IMR-90 (cell line): Measurements from ENCODE around the gene MBNL3. TPM values are rescaled to one million over a fixed set of nuclear protein-coding genes. Genes with fewer than 3 reads are reported as not detected.

Source experiments
- ATAC-seq: fragments of 200-7000 bp; cut with Tn5 transposase; 2 replicates; pipeline ENCODE4 v1.9.1; 2020; ENCODE audit warnings: low read depth, mild to moderate bottlenecking, moderate library complexity
- BruUV-seq: library from RNA; stranded (reverse); fragments of 400-500 nt; replicated peaks from 2 replicates; lab custom pipeline; 2021; lab: Mats Ljungman, UMichigan
- CTCF ChIA-PET: fragments of 300-600 bp; formaldehyde crosslinking; extraction: SDS; loops from one replicate; lab custom pipeline; 2021; ENCODE audit warnings: antibody characterized with exemption; lab: Yijun Ruan, JAX
- POLR2A ChIA-PET: fragments of 300-600 bp; sonication (Branson Sonifier 250); formaldehyde crosslinking; loops from one replicate; lab custom pipeline; 2022; ENCODE audit warnings: antibody characterized with exemption; ENCODE audit not compliant: unreplicated experiment; lab: Charles Lee
- DNase-seq: peaks from one replicate; pipeline ENCODE4 v3.0.0; 2013
- H2AFZ ChIP-seq: replicated peaks from 2 replicates; pipeline ENCODE3; 2013; ENCODE audit warnings: low read length, mild to moderate bottlenecking; ENCODE audit not compliant: poor library complexity
- H2AK5ac ChIP-seq: 2 replicates; pipeline ENCODE4 v1.6.1; 2013; ENCODE audit warnings: low read depth, low read length, inconsistent platforms
- H2AK9ac ChIP-seq: replicated peaks from 2 replicates; pipeline ENCODE3; 2013; ENCODE audit warnings: mild to moderate bottlenecking, low read depth, low read length, moderate library complexity; ENCODE audit not compliant: poor library complexity
- H2BK120ac ChIP-seq: 2 replicates; pipeline ENCODE4 v1.6.1; 2013; ENCODE audit warnings: low read depth, low read length, inconsistent platforms
- H2BK15ac ChIP-seq: 3 replicates; pipeline ENCODE4 v1.6.1; 2013; ENCODE audit warnings: low read depth, low read length, inconsistent platforms
- H2BK20ac ChIP-seq: 2 replicates; pipeline ENCODE4 v1.6.1; 2013; ENCODE audit warnings: low read depth, mild to moderate bottlenecking, inconsistent platforms, low read length, moderate library complexity
- H2BK5ac ChIP-seq: 2 replicates; pipeline ENCODE4 v1.6.1; 2013; ENCODE audit warnings: mild to moderate bottlenecking, low read depth, low read length, inconsistent platforms; ENCODE audit not compliant: poor library complexity, severe bottlenecking
- H3K14ac ChIP-seq: replicated peaks from 2 replicates; pipeline ENCODE4 v1.6.1; 2013; ENCODE audit warnings: low read depth, low read length, inconsistent platforms
- H3K18ac ChIP-seq: 2 replicates; pipeline ENCODE4 v1.6.1; 2013; ENCODE audit warnings: low read depth, low read length, control low read depth
- H3K23ac ChIP-seq: 2 replicates; pipeline ENCODE4 v1.6.1; 2013; ENCODE audit warnings: low read depth, low read length, inconsistent platforms
- H3K27ac ChIP-seq: 2 replicates; pipeline ENCODE4 v1.5.1; 2013; ENCODE audit warnings: mild to moderate bottlenecking, control low read depth, low read length; ENCODE audit not compliant: insufficient read depth
- H3K27me3 ChIP-seq: 2 replicates; pipeline ENCODE4 v1.6.1; 2013; ENCODE audit warnings: low read length; ENCODE audit not compliant: control insufficient read depth, insufficient read depth
- H3K36me3 ChIP-seq: 2 replicates; pipeline ENCODE4 v1.6.1; 2013; ENCODE audit warnings: low read length, mixed read lengths; ENCODE audit not compliant: control insufficient read depth, insufficient read depth
- H3K4ac ChIP-seq: 2 replicates; pipeline ENCODE4 v1.6.1; 2013; ENCODE audit warnings: low read depth, low read length, inconsistent platforms
- H3K4me1 ChIP-seq: 2 replicates; pipeline ENCODE4 v1.6.1; 2013; ENCODE audit warnings: low read length, mixed read lengths; ENCODE audit not compliant: control insufficient read depth, insufficient read depth
- H3K4me2 ChIP-seq: 2 replicates; pipeline ENCODE4 v1.6.1; 2013; ENCODE audit warnings: low read depth, mild to moderate bottlenecking, control low read depth, low read length, moderate library complexity
- H3K4me3 ChIP-seq: 2 replicates; pipeline ENCODE4 v1.5.1; 2013; ENCODE audit warnings: low read depth, mild to moderate bottlenecking, control low read depth, low read length, moderate library complexity; ENCODE audit not compliant: insufficient read depth
- H3K56ac ChIP-seq: 2 replicates; pipeline ENCODE4 v1.6.1; 2013; ENCODE audit warnings: low read length, inconsistent platforms; ENCODE audit not compliant: insufficient read depth; ENCODE audit errors: extremely low read depth
- H3K79me1 ChIP-seq, 2 experiments: 2 replicates each; pipeline ENCODE4 v1.6.1; 2013; ENCODE audit warnings: low read length in 2 of 2, inconsistent platforms in 1 of 2, low read depth in 1 of 2
- H3K9ac ChIP-seq: 2 replicates; pipeline ENCODE4 v1.6.1; 2013; ENCODE audit warnings: low read depth, low read length, control low read depth
- H3K9me1 ChIP-seq: 2 replicates; pipeline ENCODE4 v1.6.1; 2013; ENCODE audit warnings: low read length, inconsistent platforms; ENCODE audit not compliant: insufficient read depth
- H3K9me3 ChIP-seq: 2 replicates; pipeline ENCODE4 v1.6.1; 2013; ENCODE audit warnings: low read length; ENCODE audit not compliant: control insufficient read depth, insufficient read depth
- H4K20me1 ChIP-seq: 2 replicates; pipeline ENCODE4 v1.6.1; 2013; ENCODE audit warnings: low read length, inconsistent platforms; ENCODE audit not compliant: insufficient read depth
- H4K5ac ChIP-seq: 2 replicates; pipeline ENCODE4 v1.6.1; 2013; ENCODE audit warnings: mild to moderate bottlenecking, low read depth, low read length, control low read depth
- H4K8ac ChIP-seq, 2 experiments: 2 replicates each; pipeline ENCODE4 v1.6.1; 2013; ENCODE audit warnings: low read depth in 2 of 2, low read length in 2 of 2, control low read depth in 1 of 2, inconsistent platforms in 1 of 2
- H4K91ac ChIP-seq: 2 replicates; pipeline ENCODE4 v1.6.1; 2013; ENCODE audit warnings: low read depth, low read length, inconsistent platforms; ENCODE audit not compliant: insufficient read depth
- BHLHE40 ChIP-seq: fragments of 150-350 bp; IDR thresholded peaks from 2 replicates; pipeline ENCODE4 v1.6.1; 2016; ENCODE audit warnings: mild to moderate bottlenecking, low read depth, low read length
- CEBPB ChIP-seq: IDR thresholded peaks from 2 replicates; pipeline ENCODE4 v1.6.1; 2012; ENCODE audit warnings: low read depth, low read length, improper control_type of control experiment
- CHD1 ChIP-seq: IDR thresholded peaks from 2 replicates; pipeline ENCODE4 v1.6.1; 2012; ENCODE audit warnings: low read depth, low read length, improper control_type of control experiment
- CTCF ChIP-seq: conservative IDR thresholded peaks from 2 replicates; pipeline ENCODE4 v1.5.1; 2012; ENCODE audit warnings: mild to moderate bottlenecking, low read depth, low read length, improper control_type of control experiment
- ELK1 ChIP-seq: fragments of 150-350 bp; IDR thresholded peaks from 2 replicates; pipeline ENCODE4 v1.6.1; 2016; ENCODE audit warnings: low read depth, mild to moderate bottlenecking, low read length, moderate library complexity, borderline replicate concordance
- FOS ChIP-seq: fragments of 150-350 bp; IDR thresholded peaks from 2 replicates; pipeline ENCODE4 v1.6.1; 2016; ENCODE audit warnings: low read depth, low read length
- MAFK ChIP-seq: IDR thresholded peaks from 2 replicates; pipeline ENCODE4 v1.6.1; 2012; ENCODE audit warnings: low read depth, low read length, improper control_type of control experiment
- MAZ ChIP-seq: IDR thresholded peaks from 2 replicates; pipeline ENCODE4 v1.6.1; 2012; ENCODE audit warnings: low read depth, mild to moderate bottlenecking, low read length, improper control_type of control experiment, moderate library complexity, borderline replicate concordance
- MXI1 ChIP-seq: IDR thresholded peaks from 2 replicates; pipeline ENCODE4 v1.6.1; 2012; ENCODE audit warnings: low read depth, mild to moderate bottlenecking, low read length, moderate library complexity, borderline replicate concordance
- NFE2L2 ChIP-seq: fragments of 150-350 bp; IDR thresholded peaks from 2 replicates; pipeline ENCODE4 v1.6.1; 2016; ENCODE audit warnings: low read depth, mild to moderate bottlenecking, low read length
- RAD21 ChIP-seq: IDR thresholded peaks from 2 replicates; pipeline ENCODE4 v1.6.1; 2012; ENCODE audit warnings: low read length, improper control_type of control experiment
- RCOR1 ChIP-seq: IDR thresholded peaks from 2 replicates; pipeline ENCODE4 v1.6.1; 2012; ENCODE audit warnings: mild to moderate bottlenecking, low read length, improper control_type of control experiment; ENCODE audit not compliant: insufficient replicate concordance
- RFX5 ChIP-seq: IDR thresholded peaks from 2 replicates; pipeline ENCODE4 v1.8.0; 2012; ENCODE audit warnings: low read depth, mild to moderate bottlenecking, low read length, moderate library complexity
- SMC3 ChIP-seq: fragments of 150-350 bp; IDR thresholded peaks from 2 replicates; pipeline ENCODE4 v1.6.1; 2016; ENCODE audit warnings: low read depth, mild to moderate bottlenecking, antibody characterized with exemption, low read length, moderate library complexity
- USF2 ChIP-seq: fragments of 150-350 bp; IDR thresholded peaks from 2 replicates; pipeline ENCODE4 v1.6.1; 2017; ENCODE audit warnings: mild to moderate bottlenecking, antibody characterized with exemption, low read length, low read depth
- WGBS, 2 experiments: methylation state at CpG; one replicate each; pipeline versions ENCODE4 v1.1.5 to v1.1.7; 2013; ENCODE audit warnings: missing lambda C conversion rate in 2 of 2; ENCODE audit not compliant: insufficient read length in 1 of 2; ENCODE audit errors: extremely low coverage in 2 of 2; 5-methylcytosine and 5-hydroxymethylcytosine counted together
- dilution Hi-C: fragments of 300-500 bp; cut with HindIII; formaldehyde crosslinking; loops from one replicate; pipeline ENCODE4 v1.14.3; 2018; ENCODE audit warnings: low sequenced_read_pairs; ENCODE audit not compliant: unreplicated experiment
- in situ Hi-C: fragments of 300-500 bp; cut with MboI; formaldehyde crosslinking; loops from 3 replicates; pipeline ENCODE4 v1.14.3; 2019; ENCODE audit warnings: low sequenced_read_pairs, inconsistent platforms, mixed read lengths
- intact Hi-C: fragments of 100-400 bp; cut with micrococcal nuclease; formaldehyde crosslinking; loops from 2 replicates; pipeline ENCODE4 v1.10.0; 2022
- polyA plus RNA-seq, 3 experiments: library from polyadenylated mRNA; depleted of rRNA; stranded (reverse); fragments of >200 nt; gene quantifications; 2 replicates each; pipeline ENCODE4 v1.2.3, GENCODE V29; 2012; ENCODE audit warnings: low replicate concordance in 1 of 3
- total RNA-seq: library from RNA; depleted of rRNA; stranded (reverse); fragments of >200 nt; gene quantifications from 2 replicates; pipeline ENCODE4 v1.2.3, GENCODE V29; 2012

The MBNL3 gene
- total and polyA plus RNA-seq, 2 of the 4 experiments (the other 2 are of a cell fraction) = 0.32 to 1.1 TPM

GRCh38 chrX:132414404-132414803 lies 74.4 kb downstream of the MBNL3 start:
- no peak for ATAC-seq

More at GRCh38 chrX:132414404-132414803, 74.4 kb downstream of the MBNL3 start:
- Histone ChIP-seq H3K56ac (no peak overlapping the region), H4K8ac (no peak overlapping the region), H4K5ac (no peak overlapping the region), H3K23ac (no peak overlapping the region), H4K20me1 (no peaks in the 10 kb centered on the region), H3K14ac (no peak overlapping the region), H4K91ac (no peak overlapping the region), H3K18ac (no peak overlapping the region), H3K9me3 (no peaks in the 10 kb centered on the region), H3K27me3 (peaks cover 1% of the 10 kb centered on the region), H2AK5ac (no peak overlapping the region), H3K9ac (no peak overlapping the region), H3K27ac (no peak overlapping the region), H3K4me2 (no peak overlapping the region), H3K4me1 (no peaks in the 10 kb centered on the region), H2BK15ac (no peak overlapping the region), H2AK9ac (no peak overlapping the region), H2BK5ac (no peak overlapping the region), H2BK120ac (no peak overlapping the region), H3K9me1 (no peaks in the 10 kb centered on the region), H3K79me1 (no peaks in the 10 kb centered on the region), H3K4ac (no peak overlapping the region), H2BK20ac (no peak overlapping the region), H3K36me3 (no peaks in the 10 kb centered on the region), H2AFZ (no peak overlapping the region), H3K4me3 (no peak overlapping the region)
- dilution Hi-C loops (no loop called here), intact Hi-C loops (no loop called here), in situ Hi-C loops (no loop called here)
- CTCF ChIA-PET = no interaction called here
- POLR2A ChIA-PET = no interaction called here
- BruUV-seq = no TSS peak
- DNase-seq = no peak
- WGBS, 2 experiments = 100% methylated on average over 1 of the region's 2 CpGs; no CpG with 5 or more reads in 1 of the 2 experiments
- TF ChIP-seq CEBPB = no peak
- no peak for TF ChIP-seq FOS
- no peak for TF ChIP-seq RAD21
- TF ChIP-seq SMC3 = no peak
- TF ChIP-seq MAFK = no peak
- no peak for TF ChIP-seq MXI1
- no peak for TF ChIP-seq USF2
- TF ChIP-seq MAZ = no peak
- TF ChIP-seq BHLHE40 = no peak
- TF ChIP-seq RFX5 = no peak
- TF ChIP-seq NFE2L2 = no peak
- no peak for TF ChIP-seq CHD1
- no peak for TF ChIP-seq RCOR1
- no peak for TF ChIP-seq ELK1
- no peak for TF ChIP-seq CTCF
